AG10803 (cell line): ENCODE data around the gene PHOX2A.
"Not testable (repeated sequence)": the region's sequence is repeated elsewhere in the genome, so short reads cannot be mapped to it uniquely, and the experiment has no call there.

Source experiments
- DNase-seq: peaks from one replicate; pipeline ENCODE4 v3.0.0; 2010; ENCODE audit warnings: low read depth
- H3K4me3 ChIP-seq: 2 replicates; pipeline ENCODE4 v1.5.1; 2011; ENCODE audit warnings: mild to moderate bottlenecking, low read length, control low read depth
- TF ChIP-seq, protein P1 (sequence below): conservative IDR thresholded peaks from 2 replicates; pipeline ENCODE4 v1.5.1; 2011; ENCODE audit warnings: mild to moderate bottlenecking, low read length, control low read depth, inconsistent platforms

Gene PHOX2A

DNA sequence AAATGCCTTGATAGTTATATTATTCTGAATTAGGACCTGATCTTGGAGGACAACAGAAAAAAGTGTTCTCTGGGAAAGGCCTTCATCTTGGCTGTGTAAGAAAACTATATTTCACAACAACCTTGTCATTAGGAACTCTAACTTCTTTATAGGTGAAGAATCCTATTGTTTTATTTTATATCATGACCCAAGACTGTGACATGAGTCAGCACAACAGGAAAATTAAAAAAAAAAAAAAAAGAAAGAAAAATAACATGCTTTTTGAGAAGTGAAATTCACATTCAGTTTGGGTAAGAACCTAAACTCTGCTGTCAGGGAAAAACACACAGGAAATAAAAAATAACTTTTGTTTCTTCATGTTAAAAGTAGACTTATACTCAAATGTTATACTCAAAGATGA is 39.1 kb downstream of the PHOX2A start:
- TF ChIP-seq, protein P1, sequence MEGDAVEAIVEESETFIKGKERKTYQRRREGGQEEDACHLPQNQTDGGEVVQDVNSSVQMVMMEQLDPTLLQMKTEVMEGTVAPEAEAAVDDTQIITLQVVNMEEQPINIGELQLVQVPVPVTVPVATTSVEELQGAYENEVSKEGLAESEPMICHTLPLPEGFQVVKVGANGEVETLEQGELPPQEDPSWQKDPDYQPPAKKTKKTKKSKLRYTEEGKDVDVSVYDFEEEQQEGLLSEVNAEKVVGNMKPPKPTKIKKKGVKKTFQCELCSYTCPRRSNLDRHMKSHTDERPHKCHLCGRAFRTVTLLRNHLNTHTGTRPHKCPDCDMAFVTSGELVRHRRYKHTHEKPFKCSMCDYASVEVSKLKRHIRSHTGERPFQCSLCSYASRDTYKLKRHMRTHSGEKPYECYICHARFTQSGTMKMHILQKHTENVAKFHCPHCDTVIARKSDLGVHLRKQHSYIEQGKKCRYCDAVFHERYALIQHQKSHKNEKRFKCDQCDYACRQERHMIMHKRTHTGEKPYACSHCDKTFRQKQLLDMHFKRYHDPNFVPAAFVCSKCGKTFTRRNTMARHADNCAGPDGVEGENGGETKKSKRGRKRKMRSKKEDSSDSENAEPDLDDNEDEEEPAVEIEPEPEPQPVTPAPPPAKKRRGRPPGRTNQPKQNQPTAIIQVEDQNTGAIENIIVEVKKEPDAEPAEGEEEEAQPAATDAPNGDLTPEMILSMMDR = no peak
- DNase-seq = no peak
- no peak overlapping the region for H3K4me3 ChIP-seq

DNA sequence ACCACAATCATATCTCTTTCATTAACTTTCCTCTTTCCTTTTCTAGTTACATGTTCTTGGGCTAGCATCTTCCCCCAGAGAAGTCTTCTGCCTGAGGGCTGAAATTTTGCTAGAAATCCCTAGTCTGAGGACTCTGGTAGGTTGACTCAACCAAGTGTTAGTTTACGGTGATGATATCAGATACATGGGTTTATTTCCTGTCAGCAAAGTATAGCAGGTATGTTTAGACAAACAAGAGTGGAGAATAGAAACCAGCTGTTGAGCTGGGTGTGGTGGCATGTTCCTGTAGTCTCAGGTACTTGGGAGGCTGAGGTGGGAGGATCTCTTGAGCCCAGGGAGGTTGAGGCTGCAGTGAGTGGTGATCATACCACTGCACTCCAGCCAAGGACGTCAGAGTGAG is 40.8 kb downstream of the PHOX2A start:
- TF ChIP-seq, protein P1 = no peak
- DNase-seq = no peak
- no peak overlapping the region for H3K4me3 ChIP-seq

DNA sequence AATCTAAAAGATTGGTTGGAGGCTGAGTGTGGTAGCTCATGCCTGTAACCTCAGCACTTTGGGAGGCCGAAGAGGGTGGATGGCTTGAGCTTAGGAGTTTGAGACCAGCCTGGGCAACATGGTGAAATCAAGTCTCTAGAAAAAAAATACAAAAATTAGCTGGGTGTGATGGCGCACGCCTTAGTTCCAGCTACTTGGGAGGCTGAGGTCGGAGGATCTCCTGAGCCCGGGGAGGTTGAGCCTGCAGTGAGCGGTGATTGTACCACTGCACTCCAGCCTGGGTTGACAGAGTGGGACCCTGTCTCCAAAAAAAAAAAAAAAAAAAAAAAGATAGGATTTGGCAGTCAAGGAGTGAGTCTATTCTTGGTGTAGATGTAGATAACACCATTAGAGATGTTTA is 41.4 kb downstream of the PHOX2A start:
- DNase-seq = no peak
- H3K4me3 ChIP-seq = no peak overlapping the region
- TF ChIP-seq, protein P1 = no peak

DNA sequence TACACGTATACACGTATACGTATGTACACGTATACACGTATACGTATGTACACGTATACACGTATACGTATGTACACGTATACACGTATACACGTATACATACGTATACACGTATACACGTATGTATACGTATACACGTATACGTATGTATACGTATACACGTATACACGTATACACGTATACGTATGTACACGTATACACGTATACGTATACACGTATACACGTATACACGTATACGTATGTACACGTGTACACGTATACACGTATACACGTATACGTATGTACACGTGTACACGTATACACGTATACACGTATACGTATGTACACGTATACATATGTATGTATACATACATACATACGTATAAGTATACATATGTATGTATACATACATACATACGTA is 42.5 kb downstream of the PHOX2A start:
- not testable (repeated sequence) for H3K4me3 ChIP-seq, DNase-seq

DNA sequence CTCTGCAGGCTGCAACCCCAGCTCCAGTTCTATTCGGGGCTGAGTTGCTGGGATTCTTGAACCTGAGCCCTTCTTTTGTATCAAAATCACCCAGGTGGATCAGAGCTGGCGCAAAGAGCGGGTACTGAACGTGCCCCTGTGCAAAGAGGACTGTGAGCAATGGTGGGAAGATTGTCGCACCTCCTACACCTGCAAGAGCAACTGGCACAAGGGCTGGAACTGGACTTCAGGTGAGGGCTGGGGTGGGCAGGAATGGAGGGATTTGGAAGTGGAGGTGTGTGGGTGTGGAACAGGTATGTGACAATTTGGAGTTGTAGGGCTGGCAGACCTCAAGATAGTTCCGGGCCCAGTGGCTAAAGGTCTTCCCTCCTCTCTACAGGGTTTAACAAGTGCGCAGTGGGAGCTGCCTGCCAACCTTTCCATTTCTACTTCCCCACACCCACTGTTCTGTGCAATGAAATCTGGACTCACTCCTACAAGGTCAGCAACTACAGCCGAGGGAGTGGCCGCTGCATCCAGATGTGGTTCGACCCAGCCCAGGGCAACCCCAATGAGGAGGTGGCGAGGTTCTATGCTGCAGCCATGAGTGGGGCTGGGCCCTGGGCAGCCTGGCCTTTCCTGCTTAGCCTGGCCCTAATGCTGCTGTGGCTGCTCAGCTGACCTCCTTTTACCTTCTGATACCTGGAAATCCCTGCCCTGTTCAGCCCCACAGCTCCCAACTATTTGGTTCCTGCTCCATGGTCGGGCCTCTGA is 48.3 kb downstream of the PHOX2A start:
- no peak for DNase-seq
- no peak overlapping the region for H3K4me3 ChIP-seq
- TF ChIP-seq, protein P1 = no peak

DNA sequence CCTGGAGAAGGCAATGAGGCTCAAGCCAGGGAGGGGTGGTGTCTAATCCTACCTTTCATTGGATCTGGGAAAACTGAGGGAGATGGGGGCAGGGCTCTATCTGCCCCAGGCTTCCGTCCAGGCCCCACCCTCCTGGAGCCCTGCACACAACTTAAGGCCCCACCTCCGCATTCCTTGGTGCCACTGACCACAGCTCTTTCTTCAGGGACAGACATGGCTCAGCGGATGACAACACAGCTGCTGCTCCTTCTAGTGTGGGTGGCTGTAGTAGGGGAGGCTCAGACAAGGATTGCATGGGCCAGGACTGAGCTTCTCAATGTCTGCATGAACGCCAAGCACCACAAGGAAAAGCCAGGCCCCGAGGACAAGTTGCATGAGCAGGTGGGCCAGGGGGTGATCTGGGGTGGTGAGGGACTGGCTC is 52.0 kb downstream of the PHOX2A start, which contains the start of gene FOLR1:
Gene FOLR1, plus strand, starts transcription at position 180 of the 421 bp plus-strand sequence. Its CDS starts 34 bp downstream, at position 214.
- TF ChIP-seq, protein P1 = no peak
- no peak within 1 kb of the TSS for H3K4me3 ChIP-seq
- peak; percentile 14 for DNase-seq

DNA sequence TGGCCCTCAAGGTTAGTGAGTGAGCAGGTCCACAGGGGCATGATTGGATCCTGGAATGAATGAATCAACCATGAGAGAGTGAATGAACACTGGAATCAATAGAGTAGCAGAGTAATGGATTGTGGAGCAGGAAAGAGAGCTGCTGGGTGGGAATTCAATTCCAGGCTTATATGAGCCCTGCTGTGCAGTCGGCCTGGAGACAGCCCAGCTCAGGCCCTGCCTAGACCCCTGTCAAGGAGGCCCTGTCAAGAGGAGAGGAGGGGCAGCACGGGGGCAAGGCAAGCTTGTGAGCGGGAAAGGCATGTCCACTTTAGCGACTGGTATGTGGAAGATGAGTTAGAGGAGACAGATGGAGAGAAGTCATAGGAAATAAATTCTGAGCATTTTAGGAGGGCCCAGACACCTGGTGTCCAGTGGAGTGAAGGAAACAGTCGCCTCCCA is 53.3 kb downstream of the PHOX2A start:
- TF ChIP-seq, protein P1 = no peak
- no peak overlapping the region for H3K4me3 ChIP-seq
- DNase-seq = no peak
